ENCODE results near the gene PTGIR. TPM values are rescaled to one million over a fixed set of nuclear protein-coding genes. Genes with fewer than 3 reads are reported as not detected.

Gene PTGIR
- total RNA-seq, 1 donor from 2014 or later, result not detected

- Mint-ChIP-seq H3K36me3 (ENCODE audit: low read depth) (no peaks in the 10 kb centered on the region), H3K9me3 (no peaks in the 10 kb centered on the region), H3K27me3 (ENCODE audit: low read depth) (peaks cover 3% of the 10 kb centered on the region), H3K27ac (ENCODE audit: unreplicated experiment) (no peak overlapping the region), H3K4me1 (peaks cover 11% of the 10 kb centered on the region), H3K4me3 (no peak overlapping the region)
- peak; percentile 55 for TF ChIP-seq CTCF (conservative IDR thresholded peaks at IDR 0.05)
- peak; percentile 47 for DNase-seq (ENCODE audit: low read depth, low spot score)
Measured at GRCh38 chr19:46579361-46579879, 45.5 kb downstream of the PTGIR start.

- Mint-ChIP-seq H3K4me1 (peaks cover 16% of the 10 kb centered on the region), H3K36me3 (ENCODE audit: low read depth) (no peaks in the 10 kb centered on the region), H3K27ac (ENCODE audit: unreplicated experiment) (no peak overlapping the region), H3K27me3 (ENCODE audit: low read depth) (no peaks in the 10 kb centered on the region), H3K4me3 (no peak overlapping the region), H3K9me3 (no peaks in the 10 kb centered on the region)
- TF ChIP-seq CTCF (conservative IDR thresholded peaks at IDR 0.05), result no peak
- no peak for DNase-seq (ENCODE audit: low read depth, low spot score)
Measured at GRCh38 chr19:46578450-46578849, 46.4 kb downstream of the PTGIR start.

DNA sequence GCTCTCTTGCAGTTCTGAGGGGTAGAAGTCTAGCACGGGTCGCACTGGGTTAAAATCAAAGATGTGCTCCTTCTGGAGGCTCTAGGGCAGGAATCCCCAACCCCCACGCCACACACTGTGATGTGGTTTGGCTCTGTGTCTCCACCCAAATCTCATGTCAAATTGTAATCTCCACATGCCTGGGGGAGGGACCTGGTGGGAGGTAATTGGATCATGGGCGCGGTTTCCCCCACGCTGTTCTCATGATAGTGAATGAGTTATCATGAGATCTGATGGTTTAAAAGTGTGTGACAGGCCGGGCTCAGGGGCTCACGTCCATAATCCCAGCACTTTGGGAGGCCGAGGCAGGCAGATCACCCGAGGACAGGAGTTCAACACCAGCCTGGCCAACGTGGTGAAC, 50.4 kb downstream of the PTGIR start:
- no peaks in the 10 kb centered on the region for H3K36me3 Mint-ChIP-seq (ENCODE audit: low read depth)
- no peak overlapping the region for H3K4me3 Mint-ChIP-seq
- no peak for DNase-seq (ENCODE audit: low read depth, low spot score)
- H3K4me1 Mint-ChIP-seq, result peaks cover 16% of the 10 kb centered on the region
- H3K27me3 Mint-ChIP-seq (ENCODE audit: low read depth), result peaks cover 6% of the 10 kb centered on the region
- H3K27ac Mint-ChIP-seq (ENCODE audit: unreplicated experiment), result no peak overlapping the region
- no peak for TF ChIP-seq CTCF (conservative IDR thresholded peaks at IDR 0.05)
- H3K9me3 Mint-ChIP-seq, result no peaks in the 10 kb centered on the region

GRCh38 chr19:46573679-46574498, 51.0 kb downstream of the PTGIR start:
- DNase-seq (ENCODE audit: low read depth, low spot score), result no peak
- no peak overlapping the region for H3K4me3 Mint-ChIP-seq
- peaks cover 6% of the 10 kb centered on the region for H3K27me3 Mint-ChIP-seq (ENCODE audit: low read depth)
- no peak overlapping the region for H3K27ac Mint-ChIP-seq (ENCODE audit: unreplicated experiment)
- peaks cover 3% of the 10 kb centered on the region for H3K9me3 Mint-ChIP-seq
- H3K4me1 Mint-ChIP-seq, result peaks cover 10% of the 10 kb centered on the region
- no peaks in the 10 kb centered on the region for H3K36me3 Mint-ChIP-seq (ENCODE audit: low read depth)
- no peak for TF ChIP-seq CTCF (conservative IDR thresholded peaks at IDR 0.05)

DNA sequence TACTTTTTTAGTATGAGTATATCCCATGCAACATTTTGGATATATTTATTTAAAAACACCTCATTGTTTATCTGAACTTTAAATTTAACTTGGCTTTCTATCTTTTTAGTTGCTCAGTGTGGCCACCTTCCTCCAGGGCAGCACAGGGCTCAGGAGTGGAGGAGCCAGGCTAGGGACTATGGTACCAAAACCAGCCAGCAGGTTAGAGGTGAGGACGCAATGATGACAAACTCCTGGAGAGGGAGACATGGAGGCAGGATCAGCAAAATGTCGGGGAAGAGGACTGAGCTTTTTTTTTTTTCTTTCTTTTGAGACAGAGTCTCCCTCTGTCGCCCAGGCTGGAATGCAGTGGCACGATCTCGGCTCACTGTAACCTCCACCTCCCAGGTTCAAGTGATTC, 53.4 kb downstream of the PTGIR start:
- peaks cover 5% of the 10 kb centered on the region for H3K9me3 Mint-ChIP-seq
- peak; percentile 14 for DNase-seq (ENCODE audit: low read depth, low spot score)
- H3K27me3 Mint-ChIP-seq (ENCODE audit: low read depth), result peaks cover 6% of the 10 kb centered on the region
- H3K27ac Mint-ChIP-seq (ENCODE audit: unreplicated experiment), result no peak overlapping the region
- peaks cover 6% of the 10 kb centered on the region for H3K4me1 Mint-ChIP-seq
- no peaks in the 10 kb centered on the region for H3K36me3 Mint-ChIP-seq (ENCODE audit: low read depth)
- TF ChIP-seq CTCF (conservative IDR thresholded peaks at IDR 0.05), result peak; percentile 41
- no peak overlapping the region for H3K4me3 Mint-ChIP-seq

Other genes with a start within 250 kb of the PTGIR start
- 23.9 and 25.1 TPM in 2 replicates for gene CCDC8, start 211.5 kb downstream of the PTGIR start, total RNA-seq
- gene PNMA8C, start 196.2 kb downstream of the PTGIR start, total RNA-seq, result 1.4 and 1.7 TPM in 2 replicates
- gene PNMA8A, start 153.5 kb downstream of the PTGIR start, total RNA-seq, result 28.4 and 29.9 TPM in 2 replicates
- 4.6 and 5.3 TPM in 2 replicates for gene PNMA8B, start 129.2 kb downstream of the PTGIR start, total RNA-seq
- gene CALM3, start 23.8 kb downstream of the PTGIR start, total RNA-seq, result 436 TPM in 2 replicates
- not detected in 2 replicates for gene GNG8, start 11.1 kb upstream of the PTGIR start, total RNA-seq
- 6.5 and 7.4 TPM in 2 replicates for gene DACT3, start 36.1 kb upstream of the PTGIR start, total RNA-seq
- 55.5 and 57.2 TPM in 2 replicates for gene PRKD2, start 92.0 kb upstream of the PTGIR start, total RNA-seq
- gene FKRP, start 121.0 kb upstream of the PTGIR start, total RNA-seq, result 31.9 and 38.6 TPM in 2 replicates
- gene STRN4, start 121.4 kb upstream of the PTGIR start, total RNA-seq, result 128 and 138 TPM in 2 replicates
- gene SLC1A5, start 163.5 kb upstream of the PTGIR start, total RNA-seq, result 131 TPM in 2 replicates
- 165 and 167 TPM in 2 replicates for gene AP2S1, start 225.8 kb upstream of the PTGIR start, total RNA-seq
- gene ARHGAP35, start 235.9 kb upstream of the PTGIR start, total RNA-seq, result 81.0 and 82.5 TPM in 2 replicates

Data from neural crest cell (in vitro differentiated cells).